GM21576 (cell line): ENCODE measurements around the gene AHCY.

ENCODE experiments used
- ATAC-seq: cut with Tn5 transposase; IDR thresholded peaks from one replicate; pipeline ENCODE4 v1.9.1; 2021; ENCODE audit warnings: mild to moderate bottlenecking, moderate library complexity; ENCODE audit not compliant: unreplicated experiment

The AHCY gene

DNA sequence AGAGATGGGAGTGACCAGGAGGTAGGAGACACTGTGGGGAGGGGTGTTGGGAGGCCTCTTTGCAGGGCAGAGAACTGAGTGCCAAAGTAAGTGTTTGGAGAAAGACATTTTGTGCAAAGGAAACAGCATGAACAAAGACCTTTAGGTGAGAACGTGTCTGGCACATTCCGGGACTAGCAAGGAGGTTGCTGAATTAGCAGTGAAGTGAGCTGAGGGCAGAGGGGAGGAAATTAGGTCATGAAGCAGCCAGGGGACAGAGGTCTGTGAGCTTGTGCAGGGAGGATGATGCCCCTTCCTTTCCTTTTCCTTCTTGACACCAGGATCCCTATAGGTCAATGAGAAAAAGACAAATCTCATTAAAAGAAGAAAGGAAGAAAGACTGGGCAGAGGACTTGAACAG is 21.4 kb upstream of the AHCY start:
- ATAC-seq: no peak

GRCh38 chr20:34322267-34323105 is 19.3 kb upstream of the AHCY start:
- no peak for ATAC-seq

- no peak for ATAC-seq
Observed at GRCh38 chr20:34320861-34321260, 17.7 kb upstream of the AHCY start.

DNA sequence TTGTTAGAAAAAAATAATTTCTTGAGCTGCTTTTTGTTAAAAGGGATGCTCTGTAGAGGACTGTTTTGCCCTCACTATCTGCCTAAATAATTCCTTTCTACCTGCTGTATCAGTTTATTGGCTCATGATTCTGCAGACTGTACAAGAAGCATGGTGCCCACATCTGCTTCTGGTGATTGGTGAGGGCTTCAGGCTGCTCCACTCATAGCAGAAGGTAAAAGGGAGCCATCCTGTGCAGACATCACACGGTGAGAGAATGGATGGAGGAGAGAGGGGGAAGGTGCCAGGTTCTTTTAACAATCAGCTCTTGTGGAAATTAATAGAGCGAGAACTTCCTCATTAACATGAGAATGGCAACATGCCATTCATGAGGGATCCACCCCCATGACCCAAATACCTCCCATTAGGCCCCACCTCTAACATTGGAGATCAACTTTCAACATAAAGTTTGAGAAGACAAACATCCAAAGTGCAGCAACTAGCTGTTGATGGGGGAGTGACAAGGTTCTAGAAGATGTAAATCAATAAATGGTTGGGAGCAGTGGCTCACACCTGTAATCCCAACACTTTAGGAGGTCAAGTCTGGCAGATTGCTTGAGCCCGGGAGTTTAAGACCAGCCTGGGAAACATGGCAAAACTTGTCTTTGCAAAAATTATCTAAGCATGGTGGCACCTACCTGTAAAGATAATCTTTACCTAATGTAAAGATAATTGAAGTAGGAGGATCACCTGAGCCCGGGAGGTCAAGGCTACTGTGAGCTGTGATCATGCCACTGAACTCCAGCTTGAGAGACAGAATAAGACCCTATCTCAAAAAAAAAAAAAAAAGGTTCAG is 15.7 kb upstream of the AHCY start:
- no peak for ATAC-seq

- no peak for ATAC-seq
Observed at GRCh38 chr20:34316196-34316814, 13.2 kb upstream of the AHCY start.

- no peak for ATAC-seq
Observed at GRCh38 chr20:34315236-34315635, 12.1 kb upstream of the AHCY start.

DNA sequence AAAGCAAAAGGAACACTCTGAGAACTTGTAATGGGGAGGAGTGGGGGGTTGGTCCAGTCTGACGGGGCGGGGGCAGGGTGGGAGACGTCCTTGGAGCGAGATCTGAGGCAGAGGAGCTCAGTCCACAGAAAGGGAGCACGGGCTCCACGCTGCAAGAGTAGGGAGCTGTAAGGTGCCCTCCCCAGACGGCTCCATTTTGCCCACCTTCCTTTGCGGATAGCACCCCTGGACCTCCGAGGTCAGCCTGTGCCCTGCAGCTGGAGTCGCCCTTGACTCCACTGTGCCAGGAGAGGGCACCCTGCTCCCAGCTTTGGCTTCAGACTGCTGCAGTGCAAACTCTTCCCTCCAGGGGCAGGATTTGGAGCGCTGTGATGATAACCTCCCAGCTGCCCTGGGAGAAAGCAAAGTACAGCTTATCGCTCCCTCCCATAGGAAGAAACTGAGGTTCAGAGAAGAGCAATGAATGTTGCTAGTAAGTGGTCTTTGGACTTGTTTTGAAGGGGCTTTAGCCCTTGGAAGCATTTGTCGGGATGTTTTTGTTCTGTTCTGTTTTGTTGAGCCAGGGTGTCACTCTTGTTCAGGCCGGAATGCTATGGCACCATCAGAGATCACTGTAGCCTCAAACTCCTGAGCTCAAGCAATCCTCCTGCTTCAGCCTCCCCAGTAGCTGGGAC is 9.5 kb upstream of the AHCY start:
- peak; percentile 84 for ATAC-seq

DNA sequence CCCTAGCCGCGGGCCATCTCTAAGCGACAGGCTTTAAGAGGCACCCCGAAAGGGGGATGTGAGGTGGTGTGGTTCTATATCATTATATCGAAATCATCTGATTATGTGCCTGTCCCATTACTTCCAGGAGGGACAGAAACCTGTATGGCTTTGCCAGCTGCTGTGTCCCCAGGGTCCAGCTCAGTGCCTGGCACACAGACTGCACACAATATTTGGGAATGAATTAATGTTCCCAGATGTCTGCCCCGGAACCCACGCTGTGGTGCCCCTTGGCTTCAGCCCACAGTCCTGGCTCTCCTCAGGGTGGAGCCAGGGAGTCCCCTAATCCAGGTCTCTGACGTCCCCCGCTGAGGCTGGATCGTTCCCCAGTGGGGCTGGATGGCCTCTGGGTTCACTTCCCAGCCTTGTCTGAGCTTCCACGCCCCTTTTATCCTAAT is 8.9 kb upstream of the AHCY start:
- ATAC-seq: no peak

GRCh38 chr20:34311118-34312023 is 8.2 kb upstream of the AHCY start:
- ATAC-seq: no peak

DNA sequence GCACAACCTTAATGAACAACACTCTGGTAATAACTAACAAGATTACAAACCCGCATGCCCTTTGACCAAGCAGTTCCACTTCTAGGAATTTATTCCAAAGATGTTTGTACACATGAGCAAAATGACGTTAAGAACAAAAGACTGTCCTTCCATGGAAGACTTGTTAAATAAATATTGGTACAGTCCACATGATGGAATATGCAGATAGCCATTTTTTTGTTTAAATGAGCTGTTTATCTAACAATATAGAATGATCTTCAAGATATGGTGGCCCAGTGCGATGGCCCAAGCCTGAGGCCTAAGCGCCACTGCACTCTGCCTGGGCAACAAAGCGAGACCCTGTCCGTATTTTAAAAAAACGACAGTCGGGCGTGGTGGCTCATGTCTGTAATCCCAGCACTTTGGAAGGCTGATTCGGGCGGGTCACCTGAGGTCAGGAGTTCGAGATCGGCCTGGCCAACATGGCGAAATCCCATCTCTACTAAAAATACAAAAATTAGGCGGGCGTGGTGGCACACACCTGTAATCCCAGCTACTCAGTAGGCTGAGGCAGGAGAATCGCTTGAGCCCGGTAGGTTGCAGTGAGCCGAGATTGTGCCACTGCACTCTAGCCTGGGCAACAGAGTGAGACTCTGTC is 7.4 kb upstream of the AHCY start:
- ATAC-seq: no peak

- no peak for ATAC-seq
Observed at GRCh38 chr20:34309691-34310090, 6.5 kb upstream of the AHCY start.

GRCh38 chr20:34305333-34306230 is 2.4 kb upstream of the AHCY start:
- ATAC-seq: no peak

GRCh38 chr20:34302312-34302722 is 838 bp downstream of the AHCY start:
- ATAC-seq: no peak

- ATAC-seq: no peak
Observed at GRCh38 chr20:34301587-34302311, 1.4 kb downstream of the AHCY start.

GRCh38 chr20:34300809-34301586 is 2.2 kb downstream of the AHCY start:
- no peak for ATAC-seq

DNA sequence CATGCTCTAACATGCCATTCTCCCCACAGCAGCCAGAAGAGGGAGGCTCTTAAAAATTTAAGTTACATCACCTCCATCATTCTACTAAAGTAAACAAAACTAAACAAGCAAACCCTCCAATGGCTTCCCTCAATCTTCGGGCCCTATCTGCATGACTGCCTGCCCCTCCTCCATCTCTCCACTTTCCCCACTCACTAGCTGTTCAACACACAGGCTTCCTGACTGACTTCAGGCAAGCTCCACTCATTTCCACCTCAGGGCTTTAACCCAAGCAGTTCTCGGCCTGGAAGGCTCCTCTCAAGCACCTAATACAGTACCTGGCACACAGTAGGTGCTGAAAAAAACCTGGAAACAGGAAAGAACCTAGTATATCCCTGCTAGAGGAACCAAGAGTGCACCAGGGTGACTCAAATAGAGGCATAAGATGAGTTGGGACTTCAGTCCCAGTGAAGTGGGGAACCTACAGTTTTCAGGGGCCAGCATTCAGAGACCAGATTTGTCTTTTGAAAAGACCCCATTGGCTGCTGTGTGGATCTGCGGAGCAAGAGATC is 2.8 kb downstream of the AHCY start:
- ATAC-seq: no peak
